ENCODE results near the gene CIB4. TPM values are rescaled to one million over a fixed set of nuclear protein-coding genes. Genes with fewer than 3 reads are reported as not detected.
"Not testable (repeated sequence)": the region's sequence is repeated elsewhere in the genome, so short reads cannot be mapped to it uniquely, and the experiment has no call there.

Gene CIB4
- total RNA-seq, 2 experiments from 2014 or later = not detected

DNA sequence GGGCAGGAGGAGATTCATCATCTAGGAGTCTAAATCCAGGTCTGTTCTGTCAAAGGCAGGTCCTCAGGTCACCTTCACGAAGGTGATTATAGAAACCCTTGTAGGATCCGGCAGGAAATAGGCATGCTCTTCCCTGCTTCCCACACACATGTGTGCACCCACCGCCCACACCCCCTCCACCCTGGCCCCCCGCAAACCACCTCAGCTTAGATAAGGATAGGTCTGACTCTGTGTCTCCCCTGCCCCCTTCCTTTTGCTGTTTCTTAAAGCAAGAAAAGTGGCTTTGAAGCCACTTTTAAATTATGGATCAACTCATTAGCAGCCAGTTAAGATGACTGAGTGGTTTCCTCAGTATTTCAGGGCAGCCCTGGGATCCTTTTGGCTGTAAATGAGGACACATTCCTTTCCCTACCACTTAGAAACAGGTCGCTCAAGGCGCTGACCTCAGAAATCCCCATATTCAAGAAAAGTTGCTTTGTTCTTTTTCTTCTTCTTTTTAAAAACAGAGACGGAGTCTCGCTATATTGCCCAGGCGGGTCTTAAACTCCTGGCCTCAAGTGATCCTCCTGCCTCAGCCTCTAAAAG, 14.5 kb upstream of the CIB4 start:
- ATAC-seq (no peak), DNase-seq (no peak)
- H3K36me3 Mint-ChIP-seq = no peaks in the 10 kb centered on the region
- no peaks in the 10 kb centered on the region for H3K4me1 Mint-ChIP-seq
- CTCF ChIA-PET = no interaction called here
- peaks cover 14% of the 10 kb centered on the region for H3K27me3 Mint-ChIP-seq
- no peak overlapping the region for H3K27ac Mint-ChIP-seq
- peaks cover 6% of the 10 kb centered on the region for H3K9me3 Mint-ChIP-seq (ENCODE audit: low read depth)
- H3K4me3 Mint-ChIP-seq = no peak overlapping the region

GRCh38 chr2:26655120-26655519, 14.0 kb upstream of the CIB4 start:
- DNase-seq; H3K36me3 Mint-ChIP-seq; H3K9me3 Mint-ChIP-seq (ENCODE audit: low read depth); H3K27ac Mint-ChIP-seq; ATAC-seq; H3K4me3 Mint-ChIP-seq; H3K4me1 Mint-ChIP-seq; CTCF ChIA-PET: not testable (repeated sequence)
- H3K27me3 Mint-ChIP-seq = peaks cover 15% of the 10 kb centered on the region

DNA sequence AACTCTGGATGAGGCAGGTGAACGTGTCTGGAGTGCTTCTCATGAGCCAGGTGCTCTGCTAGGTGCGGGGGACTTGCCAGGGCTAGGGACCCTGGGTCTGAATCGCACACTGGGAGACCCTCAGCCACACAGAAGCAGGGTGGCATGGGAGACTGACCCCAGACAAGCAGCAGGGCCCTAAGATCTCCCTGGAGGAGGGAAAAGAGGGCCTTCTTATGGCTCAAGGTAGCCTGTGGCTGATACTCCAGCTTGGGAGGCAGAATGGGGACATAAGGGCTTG, 12.8 kb upstream of the CIB4 start:
- CTCF ChIA-PET = no interaction called here
- no peak for ATAC-seq
- peak; percentile 31 for DNase-seq
- no peak overlapping the region for H3K27ac Mint-ChIP-seq
- H3K36me3 Mint-ChIP-seq = no peaks in the 10 kb centered on the region
- no peak overlapping the region for H3K4me3 Mint-ChIP-seq
- no peaks in the 10 kb centered on the region for H3K4me1 Mint-ChIP-seq
- H3K9me3 Mint-ChIP-seq (ENCODE audit: low read depth) = no peaks in the 10 kb centered on the region
- peaks cover 15% of the 10 kb centered on the region for H3K27me3 Mint-ChIP-seq

DNA sequence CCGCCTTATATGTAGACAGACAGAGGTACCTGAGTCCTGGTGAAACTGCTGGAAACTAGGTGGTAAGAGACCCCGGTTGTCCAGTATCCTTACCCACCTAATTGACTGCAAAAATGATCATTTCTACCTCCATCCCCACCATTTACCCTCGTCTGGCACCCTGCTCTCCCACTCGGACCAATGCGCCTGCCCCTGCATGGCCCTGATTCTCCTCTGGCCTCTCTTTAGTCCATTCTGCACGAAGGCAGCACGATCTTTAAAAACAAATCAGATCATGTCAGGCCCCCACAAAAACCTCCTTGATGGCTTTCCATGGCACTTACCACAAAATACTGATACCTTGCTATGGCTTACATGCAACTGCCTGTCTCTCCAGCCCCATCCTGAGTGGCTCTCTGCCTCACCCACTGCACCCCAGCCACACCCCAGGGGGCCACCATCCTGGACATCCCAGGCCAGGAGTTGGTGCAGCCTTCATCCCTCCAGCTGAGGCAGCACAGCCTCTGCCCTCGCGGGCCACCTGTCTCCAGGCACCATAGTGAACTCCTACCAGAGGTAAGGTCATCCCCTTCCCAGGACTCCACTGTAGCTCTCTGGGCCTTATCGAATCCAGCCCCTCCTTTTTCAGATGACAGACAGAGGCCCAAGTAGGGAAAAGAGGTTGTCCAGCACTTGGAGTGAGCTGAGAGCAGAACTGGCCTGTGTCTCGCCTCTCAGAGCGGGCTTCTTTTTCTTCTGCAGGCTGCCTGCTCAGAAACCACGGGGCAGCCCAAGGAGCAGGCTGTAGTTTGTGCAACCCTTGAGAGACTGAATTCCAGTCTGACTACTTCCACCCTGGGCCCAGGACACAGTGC, 12.3 kb upstream of the CIB4 start:
- ATAC-seq (no peak), DNase-seq (peak; percentile 22)
- Mint-ChIP-seq H3K4me3 (no peak overlapping the region), H3K27me3 (peaks cover 15% of the 10 kb centered on the region), H3K4me1 (no peaks in the 10 kb centered on the region), H3K36me3 (no peaks in the 10 kb centered on the region), H3K9me3 (ENCODE audit: low read depth) (no peaks in the 10 kb centered on the region), H3K27ac (no peak overlapping the region)
- CTCF ChIA-PET = no interaction called here

- Mint-ChIP-seq H3K9me3 (ENCODE audit: low read depth) (no peaks in the 10 kb centered on the region), H3K27ac (no peak overlapping the region), H3K27me3 (peaks cover 19% of the 10 kb centered on the region), H3K4me1 (no peaks in the 10 kb centered on the region), H3K36me3 (no peaks in the 10 kb centered on the region), H3K4me3 (no peak overlapping the region)
- no peak for ATAC-seq
- CTCF ChIA-PET = no interaction called here
- peak; percentile 23 for DNase-seq
Observed at GRCh38 chr2:26652361-26653041, 11.3 kb upstream of the CIB4 start.

GRCh38 chr2:26651799-26652198, 10.6 kb upstream of the CIB4 start:
- H3K27me3 Mint-ChIP-seq = peaks cover 21% of the 10 kb centered on the region

GRCh38 chr2:26651470-26651771, 10.3 kb upstream of the CIB4 start:
- H3K36me3 Mint-ChIP-seq = no peaks in the 10 kb centered on the region
- H3K4me3 Mint-ChIP-seq = no peak overlapping the region
- H3K27ac Mint-ChIP-seq = no peak overlapping the region
- DNase-seq (no peak), ATAC-seq (no peak)
- H3K4me1 Mint-ChIP-seq = no peaks in the 10 kb centered on the region
- H3K9me3 Mint-ChIP-seq (ENCODE audit: low read depth) = no peaks in the 10 kb centered on the region
- CTCF ChIA-PET = no interaction called here
- H3K27me3 Mint-ChIP-seq = peaks cover 24% of the 10 kb centered on the region

More at GRCh38 chr2:26651799-26652198, 10.6 kb upstream of the CIB4 start:
- H3K36me3 Mint-ChIP-seq = no peaks in the 10 kb centered on the region
- no peak overlapping the region for H3K4me3 Mint-ChIP-seq
- no peaks in the 10 kb centered on the region for H3K9me3 Mint-ChIP-seq (ENCODE audit: low read depth)
- DNase-seq (peak; percentile 7), ATAC-seq (no peak)
- no peak overlapping the region for H3K27ac Mint-ChIP-seq
- H3K4me1 Mint-ChIP-seq = no peaks in the 10 kb centered on the region
- CTCF ChIA-PET = no interaction called here

DNA sequence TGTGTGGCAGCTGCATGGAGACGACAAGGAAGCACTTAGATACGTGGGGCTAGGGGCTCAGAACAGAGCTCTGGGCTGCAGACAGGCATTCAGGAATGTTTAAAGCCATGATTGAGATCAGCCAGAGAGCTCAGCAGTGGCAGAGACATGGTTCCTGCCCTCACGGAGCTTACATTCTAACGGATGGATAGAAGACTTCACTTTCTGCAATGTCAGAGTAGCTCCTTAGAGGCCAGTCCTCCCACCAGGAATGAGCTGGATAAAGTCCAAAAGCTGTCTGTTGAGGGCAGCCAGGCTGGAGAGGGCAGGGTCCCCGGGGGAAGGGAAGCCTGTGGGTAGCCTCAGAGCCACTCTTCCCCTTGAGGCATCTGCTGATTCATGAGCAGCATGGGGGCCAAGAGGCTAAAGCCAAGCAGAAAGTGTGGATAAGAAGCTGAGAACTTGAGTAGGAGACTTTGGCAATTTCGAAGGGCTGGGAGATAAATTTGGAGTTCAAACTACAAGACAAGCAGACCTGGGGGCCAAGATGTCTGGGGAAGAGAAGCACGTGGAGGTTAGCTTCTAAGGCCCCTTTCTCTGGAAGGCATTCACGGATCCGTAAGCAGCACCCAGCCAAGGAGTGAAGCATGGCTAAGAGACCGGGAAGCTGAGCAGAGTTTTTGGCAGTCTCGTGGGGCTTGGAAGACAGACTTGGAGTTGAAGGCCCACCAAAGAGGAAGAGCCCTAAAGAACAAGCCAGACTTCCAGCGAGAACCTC, 9.7 kb upstream of the CIB4 start:
- Mint-ChIP-seq H3K9me3 (ENCODE audit: low read depth) (no peaks in the 10 kb centered on the region), H3K36me3 (no peaks in the 10 kb centered on the region), H3K27me3 (peaks cover 30% of the 10 kb centered on the region), H3K4me3 (no peak overlapping the region), H3K4me1 (no peaks in the 10 kb centered on the region), H3K27ac (no peak overlapping the region)
- CTCF ChIA-PET = no interaction called here
- ATAC-seq (no peak), DNase-seq (peak; percentile 25)

GRCh38 chr2:26649992-26650712, 9.0 kb upstream of the CIB4 start:
- H3K36me3 Mint-ChIP-seq = no peaks in the 10 kb centered on the region

DNA sequence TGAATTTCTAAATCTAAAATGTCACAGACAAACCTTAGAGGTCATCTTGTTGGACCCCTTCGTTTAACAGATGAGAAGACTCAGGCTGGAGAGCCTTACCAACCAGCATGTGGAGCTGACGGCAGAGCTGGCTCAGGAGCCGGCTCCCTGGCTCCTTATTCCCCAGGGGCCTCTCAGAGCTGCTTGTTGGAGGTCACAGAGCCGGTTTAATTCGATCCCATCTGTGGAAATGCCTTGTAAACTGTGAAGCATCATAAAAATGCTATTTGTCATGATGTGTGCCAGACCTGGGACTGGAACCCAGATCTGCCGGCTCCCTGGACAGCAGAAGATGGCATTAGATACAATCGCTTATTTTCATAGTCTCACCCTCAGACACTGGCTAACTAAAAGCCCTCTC, 8.2 kb upstream of the CIB4 start:
- Mint-ChIP-seq H3K27ac (no peak overlapping the region), H3K4me3 (no peak overlapping the region), H3K9me3 (ENCODE audit: low read depth) (no peaks in the 10 kb centered on the region), H3K4me1 (no peaks in the 10 kb centered on the region), H3K36me3 (no peaks in the 10 kb centered on the region), H3K27me3 (peaks cover 43% of the 10 kb centered on the region)
- no peak for ATAC-seq
- peak; percentile 18 for DNase-seq
- CTCF ChIA-PET = no interaction called here

More at GRCh38 chr2:26649992-26650712, 9.0 kb upstream of the CIB4 start:
- peaks cover 37% of the 10 kb centered on the region for H3K27me3 Mint-ChIP-seq
- H3K4me1 Mint-ChIP-seq = no peaks in the 10 kb centered on the region
- ATAC-seq (no peak), DNase-seq (peak; percentile 28)
- no peak overlapping the region for H3K4me3 Mint-ChIP-seq
- CTCF ChIA-PET = no interaction called here
- no peak overlapping the region for H3K27ac Mint-ChIP-seq
- H3K9me3 Mint-ChIP-seq (ENCODE audit: low read depth) = no peaks in the 10 kb centered on the region

DNA sequence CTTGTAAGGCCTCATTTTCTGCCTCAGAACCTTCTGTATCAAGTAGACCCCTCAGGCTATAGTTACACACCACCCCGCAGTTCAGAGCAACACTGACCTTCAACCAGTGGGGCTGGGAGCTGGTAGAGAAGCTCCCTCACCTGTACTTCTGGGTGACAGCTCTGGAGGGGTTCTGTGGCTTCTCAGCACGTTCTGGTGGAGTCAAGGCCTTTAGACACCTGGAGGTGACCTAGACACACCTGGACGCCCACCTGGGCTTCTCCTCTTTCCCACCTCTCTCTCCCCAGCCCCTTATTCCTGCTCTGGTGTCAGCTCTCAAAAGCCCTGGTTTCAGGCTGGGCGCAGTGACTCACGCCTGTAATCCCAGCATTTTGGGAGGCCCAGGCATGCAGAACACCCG, 7.3 kb upstream of the CIB4 start:
- ATAC-seq = no peak
- Mint-ChIP-seq H3K4me3 (no peak overlapping the region), H3K27ac (no peak overlapping the region), H3K9me3 (ENCODE audit: low read depth) (no peaks in the 10 kb centered on the region), H3K27me3 (peaks cover 46% of the 10 kb centered on the region), H3K36me3 (no peaks in the 10 kb centered on the region), H3K4me1 (no peaks in the 10 kb centered on the region)
- CTCF ChIA-PET = no interaction called here
- peak; percentile 29 for DNase-seq

DNA sequence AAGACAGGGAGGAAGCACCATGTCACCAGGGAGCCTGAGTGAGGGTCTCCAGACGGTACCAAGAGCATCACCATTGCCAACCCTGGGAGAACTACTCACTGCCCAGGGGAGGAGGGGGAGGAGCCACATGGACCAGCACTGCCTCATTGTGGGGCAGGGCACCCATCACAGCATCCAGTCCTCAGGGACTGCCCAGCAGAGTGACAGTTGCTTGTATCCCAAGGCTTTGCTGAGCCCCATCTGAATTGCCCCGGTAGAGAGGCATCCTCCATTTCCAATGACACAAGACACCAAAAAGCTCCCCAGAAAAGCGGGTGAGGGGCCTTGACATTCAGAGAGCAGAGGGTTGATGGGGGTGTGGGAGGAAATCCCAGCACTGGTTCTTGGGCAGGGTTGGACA, 6.8 kb upstream of the CIB4 start:
- Mint-ChIP-seq H3K4me1 (no peaks in the 10 kb centered on the region), H3K4me3 (no peak overlapping the region), H3K27me3 (peaks cover 45% of the 10 kb centered on the region), H3K36me3 (no peaks in the 10 kb centered on the region), H3K27ac (no peak overlapping the region), H3K9me3 (ENCODE audit: low read depth) (no peaks in the 10 kb centered on the region)
- CTCF ChIA-PET = no interaction called here
- DNase-seq (peak; percentile 33), ATAC-seq (no peak)

- H3K36me3 Mint-ChIP-seq = no peaks in the 10 kb centered on the region
- no peaks in the 10 kb centered on the region for H3K9me3 Mint-ChIP-seq (ENCODE audit: low read depth)
- ATAC-seq = no peak
- no peak overlapping the region for H3K27ac Mint-ChIP-seq
- H3K4me3 Mint-ChIP-seq = no peak overlapping the region
- peak; percentile 19 for DNase-seq
- CTCF ChIA-PET = no interaction called here
- peaks cover 43% of the 10 kb centered on the region for H3K27me3 Mint-ChIP-seq
- no peaks in the 10 kb centered on the region for H3K4me1 Mint-ChIP-seq
Observed at GRCh38 chr2:26646986-26647672, 6.0 kb upstream of the CIB4 start.
